Measurements from ENCODE around the gene NES.

The NES gene

GRCh38 chr1:156676820-156677615 lies at the start of gene NES:
TSS of gene NES (minus strand) at chr1:156677407. CDS start at chr1:156677264, 143 bp downstream.
- DNase-seq: no peak

- DNase-seq: no peak
These were observed 49.5 kb upstream of the NES start for GRCh38 chr1:156726549-156727226.

- peak; percentile 68 for DNase-seq
These were observed 48.6 kb upstream of the NES start for GRCh38 chr1:156725683-156726280.

- no peak for DNase-seq
These were observed 44.3 kb upstream of the NES start for GRCh38 chr1:156721535-156721934.

GRCh38 chr1:156721131-156721530 lies 43.9 kb upstream of the NES start:
- DNase-seq: no peak

GRCh38 chr1:156717351-156717750 lies 40.1 kb upstream of the NES start:
- no peak for DNase-seq

- DNase-seq: no peak
These were observed 37.6 kb upstream of the NES start for GRCh38 chr1:156714830-156715229.

GRCh38 chr1:156712626-156713025 lies 35.4 kb upstream of the NES start:
- no peak for DNase-seq

GRCh38 chr1:156711011-156711817 lies 34.0 kb upstream of the NES start:
- no peak for DNase-seq

- DNase-seq: no peak
These were observed 32.7 kb upstream of the NES start for GRCh38 chr1:156709757-156710489.

- DNase-seq: no peak
These were observed 31.8 kb upstream of the NES start for GRCh38 chr1:156709031-156709430.

- no peak for DNase-seq
These were observed 31.0 kb upstream of the NES start for GRCh38 chr1:156708218-156708661.

GRCh38 chr1:156707417-156708217 lies 30.4 kb upstream of the NES start:
- no peak for DNase-seq

GRCh38 chr1:156706657-156707416 lies 29.6 kb upstream of the NES start:
- no peak for DNase-seq

GRCh38 chr1:156705918-156706656 lies 28.9 kb upstream of the NES start:
- DNase-seq: peak; percentile 74

- no peak for DNase-seq
These were observed 28.2 kb upstream of the NES start, which contains the start of gene CRABP2 for GRCh38 chr1:156705321-156705917. TSS of gene CRABP2 (minus strand) at chr1:156705583. CDS start at chr1:156705446, 137 bp downstream.

GRCh38 chr1:156704930-156705320 lies 27.7 kb upstream of the NES start:
- no peak for DNase-seq

GRCh38 chr1:156704166-156704711 lies 27.0 kb upstream of the NES start:
- no peak for DNase-seq

- no peak for DNase-seq
These were observed 26.5 kb upstream of the NES start for GRCh38 chr1:156703741-156704140.

Measured in NCI-H187 treated with DMSO at 0.1 percent for 48 hours (cell line).